Amniotic epithelial cell (primary cell): Measurements from ENCODE around the gene CSKMT.
A peak's percentile ranks its signal among the peaks of the same experiment; 100 is the strongest.
"Not testable (repeated sequence)": the region's sequence is repeated elsewhere in the genome, so short reads cannot be mapped to it uniquely, and the experiment has no call there.

Experiments used
- DNase-seq: peaks from one replicate; pipeline ENCODE4 v3.0.0-alpha.2; 2010; ENCODE audit warnings: low read depth

Gene CSKMT

GRCh38 chr11:62665075-62665598, at the start of gene CSKMT, which contains the start of gene C11orf98:
Gene CSKMT (plus strand): TSS chr11:62665312. CDS start chr11:62665880, 568 bp downstream.
Gene C11orf98 (minus strand): TSS chr11:62665210. CDS start chr11:62665169, 41 bp downstream.
- peak; percentile 88 for DNase-seq

GRCh38 chr11:62615521-62615920, 49.6 kb upstream of the CSKMT start:
- no peak for DNase-seq

- not testable (repeated sequence) for DNase-seq
Observed at GRCh38 chr11:62616957-62617356, 48.2 kb upstream of the CSKMT start.

- no peak for DNase-seq
Observed at GRCh38 chr11:62621027-62621566, 44.0 kb upstream of the CSKMT start.

GRCh38 chr11:62621567-62622470, 43.3 kb upstream of the CSKMT start, which contains the start of gene B3GAT3:
Gene B3GAT3 (minus strand): TSS chr11:62621986. CDS start chr11:62621947, 39 bp downstream.
- DNase-seq = peak; percentile 99

GRCh38 chr11:62622476-62623089, 42.5 kb upstream of the CSKMT start:
- no peak for DNase-seq

GRCh38 chr11:62627713-62628112, 37.4 kb upstream of the CSKMT start:
- peak; percentile 19 for DNase-seq

GRCh38 chr11:62632492-62632891, 32.6 kb upstream of the CSKMT start:
- no peak for DNase-seq

GRCh38 chr11:62644220-62644619, 20.9 kb upstream of the CSKMT start:
- no peak for DNase-seq

GRCh38 chr11:62645671-62645945, 19.5 kb upstream of the CSKMT start:
- no peak for DNase-seq

GRCh38 chr11:62645946-62646824, 18.9 kb upstream of the CSKMT start, which contains the start of gene GANAB:
Gene GANAB (minus strand): TSS chr11:62646613. CDS start chr11:62646599, 14 bp downstream.
- peak; percentile 95 for DNase-seq

GRCh38 chr11:62646825-62647608, 18.1 kb upstream of the CSKMT start:
- DNase-seq = no peak

- DNase-seq = no peak
Observed at GRCh38 chr11:62647609-62648005, 17.5 kb upstream of the CSKMT start.

GRCh38 chr11:62648185-62648966, 16.7 kb upstream of the CSKMT start:
- DNase-seq = no peak

- DNase-seq = no peak
Observed at GRCh38 chr11:62648967-62649364, 16.1 kb upstream of the CSKMT start.

- DNase-seq = no peak
Observed at GRCh38 chr11:62649486-62649885, 15.6 kb upstream of the CSKMT start.

GRCh38 chr11:62650283-62650682, 14.8 kb upstream of the CSKMT start:
- not testable (repeated sequence) for DNase-seq

GRCh38 chr11:62652161-62653006, 12.7 kb upstream of the CSKMT start:
- DNase-seq = no peak

GRCh38 chr11:62654297-62654696, 10.8 kb upstream of the CSKMT start:
- DNase-seq = no peak
